HEK293 (cell line): Measurements from ENCODE around the gene RAPGEFL1.

ENCODE experiments used
- BCL11B ChIP-seq: fragments of 450-650 bp; formaldehyde crosslinking; IDR thresholded peaks from 2 replicates; pipeline ENCODE4 v1.5.1; 2016; ENCODE audit warnings: low read depth, missing biosample characterization, missing genetic modification characterization
- EGR2 ChIP-seq: fragments of 450-650 bp; formaldehyde crosslinking; IDR thresholded peaks from 2 replicates; pipeline ENCODE4 v1.5.1; 2016; ENCODE audit warnings: low read depth, missing biosample characterization, missing genetic modification characterization
- IKZF3 ChIP-seq: fragments of 450-650 bp; IDR thresholded peaks from 2 replicates; pipeline ENCODE4 v1.5.0; 2018; ENCODE audit warnings: missing biosample characterization, mild to moderate bottlenecking, missing genetic modification characterization, moderate library complexity
- KLF9 ChIP-seq: fragments of 450-650 bp; formaldehyde crosslinking; IDR thresholded peaks from 2 replicates; pipeline ENCODE4 v1.5.1; 2016; ENCODE audit warnings: missing biosample characterization, missing genetic modification characterization, low read depth
- MYNN ChIP-seq: fragments of 450-650 bp; formaldehyde crosslinking; IDR thresholded peaks from 2 replicates; pipeline ENCODE4 v1.5.1; 2016; ENCODE audit warnings: missing biosample characterization, missing genetic modification characterization, borderline replicate concordance
- MZF1 ChIP-seq: fragments of 450-650 bp; formaldehyde crosslinking; IDR thresholded peaks from 2 replicates; pipeline ENCODE4 v1.5.1; 2017; ENCODE audit warnings: missing biosample characterization, missing genetic modification characterization, borderline replicate concordance
- RBAK ChIP-seq: fragments of 450-650 bp; formaldehyde crosslinking; IDR thresholded peaks from 2 replicates; pipeline ENCODE4 v1.5.1; 2016; ENCODE audit warnings: missing biosample characterization, missing genetic modification characterization
- TRIM28 ChIP-seq: IDR thresholded peaks from 2 replicates; pipeline ENCODE4 v1.6.1; 2011; ENCODE audit warnings: low read length, control low read depth, borderline replicate concordance
- YY2 ChIP-seq: fragments of 450-650 bp; formaldehyde crosslinking; IDR thresholded peaks from 2 replicates; pipeline ENCODE4 v1.5.1; 2016; ENCODE audit warnings: missing biosample characterization, missing genetic modification characterization
- ZEB2 ChIP-seq: fragments of 450-650 bp; formaldehyde crosslinking; IDR thresholded peaks from 2 replicates; pipeline ENCODE4 v1.5.1; 2016; ENCODE audit warnings: missing biosample characterization, missing genetic modification characterization
- ZFP41 ChIP-seq: fragments of 450-650 bp; formaldehyde crosslinking; IDR thresholded peaks from 2 replicates; pipeline ENCODE4 v1.5.1; 2016; ENCODE audit warnings: missing biosample characterization, missing genetic modification characterization, borderline replicate concordance
- ZIC2 ChIP-seq: fragments of 450-650 bp; formaldehyde crosslinking; IDR thresholded peaks from 2 replicates; pipeline ENCODE4 v1.5.1; 2016; ENCODE audit warnings: missing biosample characterization, missing genetic modification characterization
- ZNF174 ChIP-seq: fragments of 450-650 bp; formaldehyde crosslinking; IDR thresholded peaks from 2 replicates; pipeline ENCODE4 v1.5.0; 2017; ENCODE audit warnings: missing biosample characterization, mild to moderate bottlenecking, missing genetic modification characterization
- ZNF23 ChIP-seq: fragments of 450-650 bp; formaldehyde crosslinking; IDR thresholded peaks from 2 replicates; pipeline ENCODE4 v1.5.1; 2016; ENCODE audit warnings: missing biosample characterization, missing genetic modification characterization, borderline replicate concordance
- ZNF274 ChIP-seq, 2 experiments: fragments of 200-500 bp in 1 of 2; fragments of 450-650 bp in 1 of 2; sonication (Bioruptor generic) in 1 of 2; formaldehyde crosslinking in 1 of 2; IDR thresholded peaks; 2 replicates each; pipeline versions ENCODE4 v1.5.1 to v1.6.1; 2014 to 2016; ENCODE audit warnings: borderline replicate concordance in 1 of 2, inconsistent platforms in 1 of 2, low read length in 1 of 2, missing biosample characterization in 1 of 2, missing genetic modification characterization in 1 of 2
- ZNF37A ChIP-seq: fragments of 450-650 bp; IDR thresholded peaks from 2 replicates; pipeline ENCODE4 v1.5.1; 2018; ENCODE audit warnings: missing biosample characterization, missing genetic modification characterization
- ZNF394 ChIP-seq: fragments of 450-650 bp; formaldehyde crosslinking; IDR thresholded peaks from 2 replicates; pipeline ENCODE4 v1.5.1; 2016; ENCODE audit warnings: missing biosample characterization, missing genetic modification characterization, mild to moderate bottlenecking, moderate library complexity, borderline replicate concordance
- ZNF423 ChIP-seq: fragments of 450-650 bp; formaldehyde crosslinking; IDR thresholded peaks from 2 replicates; pipeline ENCODE4 v1.5.1; 2016; ENCODE audit warnings: missing biosample characterization, missing genetic modification characterization
- ZNF530 ChIP-seq: fragments of 450-650 bp; formaldehyde crosslinking; IDR thresholded peaks from 2 replicates; pipeline ENCODE4 v1.5.1; 2016; ENCODE audit warnings: low read depth, missing biosample characterization, missing genetic modification characterization
- ZNF549 ChIP-seq: fragments of 450-650 bp; IDR thresholded peaks from 2 replicates; pipeline ENCODE4 v1.5.1; 2018; ENCODE audit warnings: missing biosample characterization, missing genetic modification characterization, mild to moderate bottlenecking, inconsistent platforms, moderate library complexity
- ZNF596 ChIP-seq: fragments of 450-650 bp; IDR thresholded peaks from 2 replicates; pipeline ENCODE4 v1.5.0; 2018; ENCODE audit warnings: missing biosample characterization, mild to moderate bottlenecking, missing genetic modification characterization, moderate library complexity
- ZNF624 ChIP-seq: fragments of 450-650 bp; formaldehyde crosslinking; IDR thresholded peaks from 2 replicates; pipeline ENCODE4 v1.5.1; 2017; ENCODE audit warnings: missing biosample characterization, missing genetic modification characterization
- ZNF76 ChIP-seq: fragments of 450-650 bp; formaldehyde crosslinking; IDR thresholded peaks from 2 replicates; pipeline ENCODE4; 2016; ENCODE audit warnings: low read depth, missing biosample characterization, missing genetic modification characterization, borderline replicate concordance
- TF ChIP-seq, protein P1 (sequence below): fragments of 450-650 bp; formaldehyde crosslinking; IDR thresholded peaks from 2 replicates; pipeline ENCODE4 v1.5.1; 2016; ENCODE audit warnings: missing biosample characterization, missing genetic modification characterization, borderline replicate concordance
- TF ChIP-seq, protein P2 (sequence below): fragments of 450-650 bp; formaldehyde crosslinking; IDR thresholded peaks from 2 replicates; pipeline ENCODE4 v1.5.1; 2016; ENCODE audit warnings: missing biosample characterization, missing genetic modification characterization
- TF ChIP-seq, protein P3 (sequence below): fragments of 450-650 bp; formaldehyde crosslinking; IDR thresholded peaks from 2 replicates; pipeline ENCODE4 v1.5.1; 2017; ENCODE audit warnings: missing biosample characterization, missing genetic modification characterization
- TF ChIP-seq, protein P4 (sequence below): fragments of 450-650 bp; formaldehyde crosslinking; IDR thresholded peaks from 2 replicates; pipeline ENCODE4 v1.5.1; 2016; ENCODE audit warnings: missing biosample characterization, missing genetic modification characterization
- TF ChIP-seq, protein P5 (sequence below): fragments of 450-650 bp; formaldehyde crosslinking; IDR thresholded peaks from 2 replicates; pipeline ENCODE4 v1.5.1; 2017; ENCODE audit warnings: missing biosample characterization, missing genetic modification characterization
- TF ChIP-seq, protein P6 (sequence below): fragments of 450-650 bp; formaldehyde crosslinking; IDR thresholded peaks from 2 replicates; pipeline ENCODE4 v1.5.1; 2016; ENCODE audit warnings: missing biosample characterization, missing genetic modification characterization

The RAPGEFL1 gene

DNA sequence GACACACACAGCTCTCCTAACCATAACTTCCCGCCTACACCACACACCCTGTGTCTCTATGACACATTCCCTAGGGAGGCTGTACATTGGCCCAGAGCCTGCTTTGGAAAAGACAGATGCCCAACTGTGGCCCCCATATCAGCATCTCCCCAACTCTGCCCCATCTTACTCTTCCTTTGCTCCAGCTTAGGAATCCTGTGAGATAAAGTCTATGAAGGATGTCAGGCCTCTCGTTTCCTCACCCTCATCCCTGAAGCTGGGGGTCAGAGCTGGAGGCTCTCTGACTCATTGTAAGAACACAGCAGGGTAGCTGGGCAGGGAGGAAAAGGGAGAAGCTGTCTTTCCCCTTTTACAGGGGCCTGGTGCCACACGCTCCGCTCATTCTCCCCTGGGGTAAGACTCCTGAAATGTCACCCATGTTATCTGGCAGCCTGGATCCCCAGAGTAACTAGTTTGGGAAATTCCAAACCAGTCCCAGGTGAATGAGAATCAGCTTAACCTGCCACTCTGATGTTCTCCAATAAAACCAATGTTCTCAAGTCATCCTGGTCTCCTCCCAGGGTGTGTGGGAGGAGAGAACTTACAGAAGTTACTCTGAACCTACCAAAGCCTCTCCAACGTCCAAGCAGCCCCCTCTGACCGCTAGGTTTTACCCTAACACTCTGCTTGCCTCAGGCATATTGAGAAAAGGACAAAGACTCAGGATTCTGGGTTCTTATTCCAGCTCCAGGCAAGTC lies 2.8 kb downstream of the RAPGEFL1 start (continued):
- TF ChIP-seq, protein P1, sequence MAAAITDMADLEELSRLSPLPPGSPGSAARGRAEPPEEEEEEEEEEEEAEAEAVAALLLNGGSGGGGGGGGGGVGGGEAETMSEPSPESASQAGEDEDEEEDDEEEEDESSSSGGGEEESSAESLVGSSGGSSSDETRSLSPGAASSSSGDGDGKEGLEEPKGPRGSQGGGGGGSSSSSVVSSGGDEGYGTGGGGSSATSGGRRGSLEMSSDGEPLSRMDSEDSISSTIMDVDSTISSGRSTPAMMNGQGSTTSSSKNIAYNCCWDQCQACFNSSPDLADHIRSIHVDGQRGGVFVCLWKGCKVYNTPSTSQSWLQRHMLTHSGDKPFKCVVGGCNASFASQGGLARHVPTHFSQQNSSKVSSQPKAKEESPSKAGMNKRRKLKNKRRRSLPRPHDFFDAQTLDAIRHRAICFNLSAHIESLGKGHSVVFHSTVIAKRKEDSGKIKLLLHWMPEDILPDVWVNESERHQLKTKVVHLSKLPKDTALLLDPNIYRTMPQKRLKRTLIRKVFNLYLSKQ (tag by site-specific recombination) = no peak
- no peak for TF ChIP-seq EGR2 (tag by site-specific recombination)
- no peak for TF ChIP-seq ZNF624 (tag by site-specific recombination)
- TF ChIP-seq ZNF530 (tag by site-specific recombination) = no peak
- peak; percentile 49; the same call in 1 of the 2 replicates for TF ChIP-seq ZIC2 (tag by site-specific recombination)
- no peak for TF ChIP-seq KLF9 (tag by site-specific recombination)
- no peak for TF ChIP-seq RBAK (tag by site-specific recombination)
- TF ChIP-seq ZNF274 (IDR thresholded peaks at IDR 0.05; ENCODE audit: low read length) = no peak
- no peak for TF ChIP-seq ZNF274 (tag by site-specific recombination; IDR thresholded peaks at IDR 0.05; ENCODE audit: borderline replicate concordance)
- no peak for TF ChIP-seq ZNF174 (tag by site-specific recombination)
- no peak for TF ChIP-seq YY2 (tag by site-specific recombination)
- TF ChIP-seq ZNF394 = peak; percentile 94
- no peak for TF ChIP-seq MYNN
- TF ChIP-seq, protein P2, sequence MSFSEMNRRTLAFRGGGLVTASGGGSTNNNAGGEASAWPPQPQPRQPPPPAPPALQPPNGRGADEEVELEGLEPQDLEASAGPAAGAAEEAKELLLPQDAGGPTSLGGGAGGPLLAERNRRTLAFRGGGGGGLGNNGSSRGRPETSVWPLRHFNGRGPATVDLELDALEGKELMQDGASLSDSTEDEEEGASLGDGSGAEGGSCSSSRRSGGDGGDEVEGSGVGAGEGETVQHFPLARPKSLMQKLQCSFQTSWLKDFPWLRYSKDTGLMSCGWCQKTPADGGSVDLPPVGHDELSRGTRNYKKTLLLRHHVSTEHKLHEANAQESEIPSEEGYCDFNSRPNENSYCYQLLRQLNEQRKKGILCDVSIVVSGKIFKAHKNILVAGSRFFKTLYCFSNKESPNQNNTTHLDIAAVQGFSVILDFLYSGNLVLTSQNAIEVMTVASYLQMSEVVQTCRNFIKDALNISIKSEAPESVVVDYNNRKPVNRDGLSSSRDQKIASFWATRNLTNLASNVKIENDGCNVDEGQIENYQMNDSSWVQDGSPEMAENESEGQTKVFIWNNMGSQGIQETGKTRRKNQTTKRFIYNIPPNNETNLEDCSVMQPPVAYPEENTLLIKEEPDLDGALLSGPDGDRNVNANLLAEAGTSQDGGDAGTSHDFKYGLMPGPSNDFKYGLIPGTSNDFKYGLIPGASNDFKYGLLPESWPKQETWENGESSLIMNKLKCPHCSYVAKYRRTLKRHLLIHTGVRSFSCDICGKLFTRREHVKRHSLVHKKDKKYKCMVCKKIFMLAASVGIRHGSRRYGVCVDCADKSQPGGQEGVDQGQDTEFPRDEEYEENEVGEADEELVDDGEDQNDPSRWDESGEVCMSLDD (tag by site-specific recombination) = no peak
- TF ChIP-seq ZFP41 (tag by site-specific recombination) = no peak
- TF ChIP-seq, protein P3, sequence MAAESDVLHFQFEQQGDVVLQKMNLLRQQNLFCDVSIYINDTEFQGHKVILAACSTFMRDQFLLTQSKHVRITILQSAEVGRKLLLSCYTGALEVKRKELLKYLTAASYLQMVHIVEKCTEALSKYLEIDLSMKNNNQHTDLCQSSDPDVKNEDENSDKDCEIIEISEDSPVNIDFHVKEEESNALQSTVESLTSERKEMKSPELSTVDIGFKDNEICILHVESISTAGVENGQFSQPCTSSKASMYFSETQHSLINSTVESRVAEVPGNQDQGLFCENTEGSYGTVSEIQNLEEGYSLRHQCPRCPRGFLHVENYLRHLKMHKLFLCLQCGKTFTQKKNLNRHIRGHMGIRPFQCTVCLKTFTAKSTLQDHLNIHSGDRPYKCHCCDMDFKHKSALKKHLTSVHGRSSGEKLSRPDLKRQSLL (tag by site-specific recombination) = peak; percentile 23; the same call in 1 of the 2 replicates
- no peak for TF ChIP-seq IKZF3
- TF ChIP-seq ZEB2 = no peak
- no peak for TF ChIP-seq MZF1 (tag by site-specific recombination)
- no peak for TF ChIP-seq ZNF37A (tag by site-specific recombination)
- TF ChIP-seq TRIM28 = no peak
- TF ChIP-seq, protein P4, sequence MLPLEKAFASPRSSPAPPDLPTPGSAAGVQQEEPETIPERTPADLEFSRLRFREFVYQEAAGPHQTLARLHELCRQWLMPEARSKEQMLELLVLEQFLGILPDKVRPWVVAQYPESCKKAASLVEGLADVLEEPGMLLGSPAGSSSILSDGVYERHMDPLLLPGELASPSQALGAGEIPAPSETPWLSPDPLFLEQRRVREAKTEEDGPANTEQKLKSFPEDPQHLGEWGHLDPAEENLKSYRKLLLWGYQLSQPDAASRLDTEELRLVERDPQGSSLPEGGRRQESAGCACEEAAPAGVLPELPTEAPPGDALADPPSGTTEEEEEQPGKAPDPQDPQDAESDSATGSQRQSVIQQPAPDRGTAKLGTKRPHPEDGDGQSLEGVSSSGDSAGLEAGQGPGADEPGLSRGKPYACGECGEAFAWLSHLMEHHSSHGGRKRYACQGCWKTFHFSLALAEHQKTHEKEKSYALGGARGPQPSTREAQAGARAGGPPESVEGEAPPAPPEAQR (tag by site-specific recombination) = no peak
- no peak for TF ChIP-seq BCL11B
- no peak for TF ChIP-seq ZNF76 (tag by site-specific recombination)
- no peak for TF ChIP-seq ZNF596 (tag by site-specific recombination)
- TF ChIP-seq, protein P5, sequence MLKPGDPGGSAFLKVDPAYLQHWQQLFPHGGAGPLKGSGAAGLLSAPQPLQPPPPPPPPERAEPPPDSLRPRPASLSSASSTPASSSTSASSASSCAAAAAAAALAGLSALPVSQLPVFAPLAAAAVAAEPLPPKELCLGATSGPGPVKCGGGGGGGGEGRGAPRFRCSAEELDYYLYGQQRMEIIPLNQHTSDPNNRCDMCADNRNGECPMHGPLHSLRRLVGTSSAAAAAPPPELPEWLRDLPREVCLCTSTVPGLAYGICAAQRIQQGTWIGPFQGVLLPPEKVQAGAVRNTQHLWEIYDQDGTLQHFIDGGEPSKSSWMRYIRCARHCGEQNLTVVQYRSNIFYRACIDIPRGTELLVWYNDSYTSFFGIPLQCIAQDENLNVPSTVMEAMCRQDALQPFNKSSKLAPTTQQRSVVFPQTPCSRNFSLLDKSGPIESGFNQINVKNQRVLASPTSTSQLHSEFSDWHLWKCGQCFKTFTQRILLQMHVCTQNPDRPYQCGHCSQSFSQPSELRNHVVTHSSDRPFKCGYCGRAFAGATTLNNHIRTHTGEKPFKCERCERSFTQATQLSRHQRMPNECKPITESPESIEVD (tag by site-specific recombination) = no peak
- TF ChIP-seq, protein P6, sequence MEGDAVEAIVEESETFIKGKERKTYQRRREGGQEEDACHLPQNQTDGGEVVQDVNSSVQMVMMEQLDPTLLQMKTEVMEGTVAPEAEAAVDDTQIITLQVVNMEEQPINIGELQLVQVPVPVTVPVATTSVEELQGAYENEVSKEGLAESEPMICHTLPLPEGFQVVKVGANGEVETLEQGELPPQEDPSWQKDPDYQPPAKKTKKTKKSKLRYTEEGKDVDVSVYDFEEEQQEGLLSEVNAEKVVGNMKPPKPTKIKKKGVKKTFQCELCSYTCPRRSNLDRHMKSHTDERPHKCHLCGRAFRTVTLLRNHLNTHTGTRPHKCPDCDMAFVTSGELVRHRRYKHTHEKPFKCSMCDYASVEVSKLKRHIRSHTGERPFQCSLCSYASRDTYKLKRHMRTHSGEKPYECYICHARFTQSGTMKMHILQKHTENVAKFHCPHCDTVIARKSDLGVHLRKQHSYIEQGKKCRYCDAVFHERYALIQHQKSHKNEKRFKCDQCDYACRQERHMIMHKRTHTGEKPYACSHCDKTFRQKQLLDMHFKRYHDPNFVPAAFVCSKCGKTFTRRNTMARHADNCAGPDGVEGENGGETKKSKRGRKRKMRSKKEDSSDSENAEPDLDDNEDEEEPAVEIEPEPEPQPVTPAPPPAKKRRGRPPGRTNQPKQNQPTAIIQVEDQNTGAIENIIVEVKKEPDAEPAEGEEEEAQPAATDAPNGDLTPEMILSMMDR = no peak
- TF ChIP-seq ZNF23 (tag by site-specific recombination) = no peak
- no peak for TF ChIP-seq ZNF549
- 0 out of 2 replicates have a peak, but pooled peaks have one; percentile 34 for TF ChIP-seq ZNF423
